Measurements from ENCODE around the gene BEST1.
"Not testable (repeated sequence)": the region's sequence is repeated elsewhere in the genome, so short reads cannot be mapped to it uniquely, and the experiment has no call there.

The BEST1 gene

DNA sequence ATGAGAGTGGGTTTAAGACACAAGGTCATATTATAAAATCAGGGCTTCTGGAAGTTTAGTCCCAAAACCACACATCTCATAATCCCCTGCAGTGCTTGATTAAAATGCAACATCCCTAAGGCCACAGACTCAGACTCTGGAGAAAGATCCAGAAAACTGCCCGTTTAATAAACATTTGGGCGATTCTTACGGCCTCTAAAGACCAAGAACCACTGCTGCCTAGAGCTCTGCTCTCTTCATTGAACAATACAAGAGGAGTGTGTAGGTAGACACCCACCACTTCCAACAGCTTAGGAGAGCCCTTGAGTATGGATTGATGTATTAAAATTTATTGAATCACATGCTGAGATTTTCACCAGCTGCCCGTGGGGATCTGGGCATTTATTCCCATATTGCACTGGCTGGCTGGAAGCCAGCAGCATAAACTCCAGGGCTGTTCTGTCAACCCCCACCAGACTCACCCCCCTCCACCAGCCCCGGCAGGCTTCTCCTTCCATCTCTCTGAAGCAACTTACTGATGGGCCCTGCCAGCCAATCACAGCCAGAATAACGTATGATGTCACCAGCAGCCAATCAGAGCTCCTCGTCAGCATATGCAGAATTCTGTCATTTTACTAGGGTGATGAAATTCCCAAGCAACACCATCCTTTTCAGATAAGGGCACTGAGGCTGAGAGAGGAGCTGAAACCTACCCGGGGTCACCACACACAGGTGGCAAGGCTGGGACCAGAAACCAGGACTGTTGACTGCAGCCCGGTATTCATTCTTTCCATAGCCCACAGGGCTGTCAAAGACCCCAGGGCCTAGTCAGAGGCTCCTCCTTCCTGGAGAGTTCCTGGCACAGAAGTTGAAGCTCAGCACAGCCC, 749 bp upstream of the BEST1 start:
- peak; percentile 66 for DNase-seq

DNA sequence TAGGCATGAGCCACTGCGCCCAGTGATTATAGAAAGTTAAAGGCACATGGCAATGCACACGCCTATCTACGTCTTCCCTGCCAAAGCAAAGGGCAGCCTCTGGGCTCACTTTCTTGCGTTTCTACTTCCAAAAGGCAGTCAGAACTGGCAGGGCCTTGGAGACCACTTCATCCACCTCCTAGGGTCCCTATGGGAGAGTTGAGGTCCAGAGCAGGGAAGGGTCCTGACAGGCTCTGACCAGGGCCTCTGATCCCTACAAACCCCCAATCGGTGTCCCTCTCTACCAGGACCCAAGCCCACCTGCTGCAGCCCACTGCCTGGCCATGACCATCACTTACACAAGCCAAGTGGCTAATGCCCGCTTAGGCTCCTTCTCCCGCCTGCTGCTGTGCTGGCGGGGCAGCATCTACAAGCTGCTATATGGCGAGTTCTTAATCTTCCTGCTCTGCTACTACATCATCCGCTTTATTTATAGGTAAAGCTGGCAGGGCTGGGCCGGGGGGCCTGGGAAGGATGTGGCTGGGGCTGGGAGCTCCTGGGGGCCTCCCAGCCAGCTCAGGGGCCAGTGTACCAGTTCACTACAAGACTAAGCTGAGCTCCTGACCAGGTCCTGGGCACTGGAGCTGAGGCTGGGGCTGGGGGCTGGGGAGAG, 1.5 kb downstream of the BEST1 start:
- DNase-seq: no peak

DNA sequence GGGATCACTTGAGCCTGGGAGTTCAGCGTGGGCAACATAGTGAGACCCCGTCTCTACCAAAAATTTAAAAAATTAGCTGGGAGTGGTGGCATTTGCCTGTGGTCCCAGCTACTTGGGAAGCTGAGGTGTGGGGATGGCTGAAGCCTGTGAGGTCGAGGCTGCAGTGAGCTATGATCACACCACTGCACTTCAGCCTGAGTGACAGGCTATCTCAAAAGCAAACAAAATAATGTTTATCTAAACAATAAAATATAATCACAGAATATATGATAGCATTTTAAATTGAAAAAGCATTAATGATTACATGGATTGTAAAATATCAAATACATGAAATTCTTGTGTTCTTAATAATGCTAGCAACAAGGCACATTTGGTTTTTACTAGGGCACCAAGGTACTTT, 2.7 kb downstream of the BEST1 start:
- DNase-seq: no peak

DNA sequence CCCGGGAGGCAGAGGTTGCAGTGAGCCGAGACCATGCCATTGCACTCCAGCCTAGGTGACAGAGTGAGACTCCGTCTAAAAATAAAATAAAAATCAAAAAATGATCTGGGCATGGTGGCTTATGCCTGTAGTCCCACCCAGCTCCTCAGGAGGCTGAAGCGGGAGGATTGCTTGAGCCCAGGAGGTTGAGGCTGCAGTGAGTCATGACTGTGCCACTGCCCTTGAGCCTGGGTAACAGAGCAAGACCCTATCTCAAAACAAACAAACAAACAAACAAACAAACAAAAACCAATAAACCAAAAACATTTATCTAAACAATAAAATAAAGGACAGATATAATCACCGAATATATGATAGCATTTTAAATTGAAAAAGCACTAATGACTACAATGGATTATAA, 3.5 kb downstream of the BEST1 start:
- not testable (repeated sequence) for DNase-seq

DNA sequence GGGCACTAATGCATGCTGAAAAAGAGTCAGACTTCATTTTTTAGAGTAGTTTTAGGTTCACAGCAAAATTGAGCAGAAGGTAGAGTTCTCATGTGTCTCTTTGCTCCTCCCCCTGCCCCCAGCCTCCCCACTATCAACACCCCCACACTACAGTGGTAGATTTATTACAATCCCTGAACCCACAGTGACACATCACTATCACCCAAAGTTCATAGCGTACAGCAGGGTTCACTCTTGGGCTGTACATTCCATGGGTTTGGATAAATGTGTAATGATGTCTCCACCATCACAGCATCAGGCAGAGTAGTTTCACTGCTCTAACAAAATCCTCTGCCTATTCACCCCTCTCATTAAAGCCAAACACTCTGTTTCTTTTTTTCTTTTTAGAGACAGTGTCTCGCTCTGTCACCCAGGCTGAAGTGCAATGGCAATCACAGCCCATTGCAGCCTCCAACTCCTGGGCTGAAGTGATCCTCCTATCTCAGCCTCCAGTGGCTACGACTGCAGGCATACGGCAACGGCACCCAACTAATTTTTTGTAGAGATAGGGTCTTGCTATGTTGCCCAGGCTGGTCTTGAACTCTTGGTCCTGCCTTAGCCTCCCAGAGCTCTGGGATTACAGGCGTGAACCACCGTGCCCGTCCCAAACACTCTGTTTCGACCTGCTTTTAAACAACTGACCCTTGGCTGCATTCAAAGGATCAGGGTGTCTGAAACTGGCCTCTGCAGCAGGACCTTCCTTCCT, 4.1 kb downstream of the BEST1 start:
- no peak for DNase-seq

DNA sequence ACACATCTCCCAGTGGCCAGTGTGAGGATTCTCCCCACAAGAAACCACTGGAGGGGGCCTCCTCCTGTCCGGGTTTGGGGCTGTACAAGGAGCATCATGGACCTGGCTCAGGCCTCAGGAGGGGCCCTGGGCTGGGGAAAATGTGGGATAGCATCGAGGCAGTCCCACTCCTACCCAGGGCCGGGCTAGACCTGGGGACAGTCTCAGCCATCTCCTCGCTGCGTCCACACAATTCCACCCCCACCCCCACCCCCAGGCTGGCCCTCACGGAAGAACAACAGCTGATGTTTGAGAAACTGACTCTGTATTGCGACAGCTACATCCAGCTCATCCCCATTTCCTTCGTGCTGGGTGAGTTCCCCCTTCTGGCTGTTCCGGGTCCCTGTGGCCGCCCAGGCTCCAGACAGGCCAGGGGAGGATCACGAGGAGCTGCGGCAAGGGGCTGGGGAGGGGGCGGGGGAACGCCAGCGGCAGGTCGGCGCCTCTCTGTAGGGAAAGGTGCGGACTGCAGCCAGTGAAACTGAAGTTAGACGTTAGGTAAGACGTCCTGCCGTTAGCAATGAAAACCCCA, 4.8 kb downstream of the BEST1 start:
- DNase-seq: peak; percentile 28

DNA sequence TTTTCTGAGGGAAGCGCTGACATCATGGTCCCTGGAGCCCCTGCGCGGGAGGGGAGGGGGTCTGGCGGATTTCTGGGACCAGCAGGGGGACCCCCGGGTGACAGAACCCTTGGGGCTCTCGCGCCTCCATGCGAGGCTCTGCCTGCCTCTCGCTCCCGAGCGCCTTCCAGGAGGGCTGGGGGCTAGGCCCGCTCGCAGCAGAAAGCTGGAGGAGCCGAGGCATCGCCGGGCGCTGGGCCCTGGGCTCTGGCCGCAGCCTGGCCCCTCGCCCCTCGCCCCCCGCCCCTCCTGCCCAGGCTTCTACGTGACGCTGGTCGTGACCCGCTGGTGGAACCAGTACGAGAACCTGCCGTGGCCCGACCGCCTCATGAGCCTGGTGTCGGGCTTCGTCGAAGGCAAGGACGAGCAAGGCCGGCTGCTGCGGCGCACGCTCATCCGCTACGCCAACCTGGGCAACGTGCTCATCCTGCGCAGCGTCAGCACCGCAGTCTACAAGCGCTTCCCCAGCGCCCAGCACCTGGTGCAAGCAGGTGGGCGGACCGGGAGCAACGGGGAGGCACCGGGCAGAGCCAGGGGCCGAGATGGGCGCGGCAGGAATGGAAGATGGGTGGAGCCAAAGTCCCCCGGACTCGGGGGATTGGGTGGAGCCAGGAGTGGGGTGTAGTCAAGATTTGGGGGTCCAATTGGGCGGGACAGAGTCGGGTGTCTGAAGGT, 5.4 kb downstream of the BEST1 start:
- DNase-seq: no peak

DNA sequence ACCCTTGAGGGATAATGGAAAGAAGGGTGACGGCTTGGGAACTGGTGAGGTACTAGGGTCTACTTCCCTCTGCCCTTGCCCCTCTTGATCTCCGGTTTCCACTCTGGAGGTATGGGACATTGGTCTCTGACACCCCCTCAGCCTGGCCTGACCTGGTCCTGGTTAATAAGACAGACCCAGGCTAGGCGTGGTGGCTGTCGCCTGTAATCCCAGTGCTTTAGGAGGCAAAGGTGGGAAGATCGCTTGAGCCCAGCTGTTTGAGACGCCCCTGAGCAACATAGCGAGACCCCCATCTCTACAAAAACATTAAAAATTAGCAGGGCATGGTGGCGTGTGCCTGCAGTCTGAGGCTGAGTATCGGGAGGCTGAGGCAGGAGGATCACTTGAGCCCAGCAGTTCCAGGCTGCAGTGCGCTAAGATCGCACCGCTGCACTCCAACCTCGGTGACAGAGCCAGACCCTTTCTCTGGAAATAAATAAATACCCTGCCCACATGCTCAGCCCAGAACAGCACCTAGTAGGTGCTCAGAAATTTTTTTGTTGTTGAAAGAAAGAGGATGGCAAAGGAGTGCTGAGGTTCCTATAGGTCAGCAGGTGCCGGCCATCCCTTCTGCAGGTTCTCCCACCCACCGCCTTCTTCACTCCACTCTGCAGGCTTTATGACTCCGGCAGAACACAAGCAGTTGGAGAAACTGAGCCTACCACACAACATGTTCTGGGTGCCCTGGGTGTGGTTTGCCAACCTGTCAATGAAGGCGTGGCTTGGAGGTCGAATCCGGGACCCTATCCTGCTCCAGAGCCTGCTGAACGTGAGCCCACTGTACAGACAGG, 6.3 kb downstream of the BEST1 start:
- no peak for DNase-seq

DNA sequence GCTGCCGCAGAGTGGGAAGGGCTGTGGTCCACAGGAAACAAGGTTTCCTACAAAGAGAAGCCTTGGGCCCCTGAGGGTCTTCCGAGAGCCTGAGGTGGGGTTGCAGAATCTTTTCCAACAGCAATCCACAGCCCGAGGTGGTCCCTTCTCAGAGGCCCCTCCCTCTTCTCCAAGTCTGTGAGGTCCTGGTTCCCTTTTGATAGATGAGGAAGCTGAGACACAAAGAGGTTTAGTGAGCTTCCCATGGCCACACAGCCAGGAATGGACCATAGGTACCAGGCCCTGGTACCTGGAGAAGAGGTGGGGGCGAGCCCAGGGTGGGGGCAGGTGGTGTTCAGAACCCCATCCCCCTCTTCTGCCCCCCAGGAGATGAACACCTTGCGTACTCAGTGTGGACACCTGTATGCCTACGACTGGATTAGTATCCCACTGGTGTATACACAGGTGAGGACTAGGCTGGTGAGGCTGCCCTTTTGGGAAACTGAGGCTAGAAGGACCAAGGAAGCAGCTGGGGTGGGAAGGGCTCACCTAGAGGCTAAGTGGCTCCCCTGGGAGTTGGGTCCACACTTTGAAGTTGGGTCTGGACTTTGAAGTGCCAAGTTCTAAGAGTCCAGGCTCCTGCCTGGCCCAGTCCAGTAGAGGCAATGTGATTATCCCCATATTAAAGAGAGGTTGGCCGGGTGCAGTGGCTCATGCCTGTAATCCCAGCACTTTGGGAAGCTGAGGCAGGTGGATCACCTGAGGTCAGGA, 7.0 kb downstream of the BEST1 start:
- no peak for DNase-seq

DNA sequence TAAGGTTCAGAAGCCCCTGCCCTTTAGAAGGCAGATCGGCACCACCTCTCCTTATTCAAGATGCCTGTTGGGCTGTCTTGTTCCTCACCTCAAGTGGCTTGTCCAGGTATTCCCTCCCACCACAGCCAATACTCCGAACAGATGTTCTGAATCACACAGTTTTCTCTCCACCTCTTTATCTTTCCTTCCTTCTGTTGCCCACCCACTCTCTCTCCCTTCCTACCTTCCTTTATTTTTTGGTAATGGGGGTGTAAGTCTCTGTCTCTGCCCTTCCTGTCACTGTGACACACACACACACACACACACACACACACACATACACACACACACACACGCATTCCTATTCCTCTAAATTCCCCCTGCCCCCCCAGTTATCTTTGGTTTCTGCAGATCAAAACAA, 8.4 kb downstream of the BEST1 start:
- no peak for DNase-seq

DNA sequence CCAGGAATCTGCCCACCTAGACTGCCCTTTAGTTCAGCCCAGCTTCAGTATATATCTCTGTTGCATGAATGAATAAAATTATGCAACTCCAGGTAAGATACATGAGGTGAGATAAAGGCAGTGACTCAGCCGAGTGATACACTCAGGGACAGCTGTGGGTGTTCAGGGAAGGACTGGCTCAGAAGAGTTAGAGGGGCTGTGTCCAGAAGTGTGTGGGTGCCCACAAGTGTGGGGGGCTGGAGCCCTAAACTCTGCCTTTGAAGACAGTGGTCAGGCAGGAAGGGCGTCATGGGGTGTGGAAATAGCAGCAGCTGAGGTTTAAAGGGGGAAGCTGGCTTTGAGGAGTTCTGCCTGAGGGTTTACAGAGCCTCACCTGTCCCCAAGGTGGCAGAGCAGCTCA, 9.0 kb downstream of the BEST1 start:
- no peak for DNase-seq

DNA sequence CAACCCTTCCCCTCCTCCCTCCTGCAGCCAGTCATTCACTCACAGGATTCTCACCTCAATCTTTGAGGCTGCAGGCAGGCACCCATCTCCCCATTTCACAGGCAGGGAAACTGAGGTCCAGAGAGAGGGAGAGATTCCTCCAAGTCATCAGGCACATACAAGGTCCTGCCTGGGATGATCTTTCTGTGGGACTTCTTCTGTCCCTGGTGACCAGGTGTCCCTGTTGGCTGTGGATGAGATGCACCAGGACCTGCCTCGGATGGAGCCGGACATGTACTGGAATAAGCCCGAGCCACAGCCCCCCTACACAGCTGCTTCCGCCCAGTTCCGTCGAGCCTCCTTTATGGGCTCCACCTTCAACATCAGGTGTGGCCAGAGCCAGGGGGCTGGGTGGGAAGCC, 9.5 kb downstream of the BEST1 start:
- DNase-seq: no peak

DNA sequence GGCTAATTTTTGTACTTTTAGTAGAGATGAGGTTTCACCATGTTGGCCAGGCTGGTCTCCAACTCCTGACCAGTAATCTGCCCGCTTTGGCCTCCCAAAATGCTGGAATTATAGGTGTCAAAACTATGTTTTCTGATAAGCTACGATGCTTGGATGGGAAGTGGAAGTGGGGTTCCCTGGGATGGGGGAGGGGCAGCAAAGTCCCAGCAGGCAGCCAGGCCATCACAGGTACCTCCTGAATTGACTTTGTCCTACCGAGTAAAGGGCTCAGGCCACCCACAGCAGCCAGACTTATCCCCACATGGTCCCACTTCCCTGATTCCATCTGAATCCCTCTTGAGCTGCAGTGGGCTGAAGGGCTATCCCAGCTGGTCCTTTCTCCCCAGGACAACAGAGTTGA, 10.4 kb downstream of the BEST1 start:
- no peak for DNase-seq

DNA sequence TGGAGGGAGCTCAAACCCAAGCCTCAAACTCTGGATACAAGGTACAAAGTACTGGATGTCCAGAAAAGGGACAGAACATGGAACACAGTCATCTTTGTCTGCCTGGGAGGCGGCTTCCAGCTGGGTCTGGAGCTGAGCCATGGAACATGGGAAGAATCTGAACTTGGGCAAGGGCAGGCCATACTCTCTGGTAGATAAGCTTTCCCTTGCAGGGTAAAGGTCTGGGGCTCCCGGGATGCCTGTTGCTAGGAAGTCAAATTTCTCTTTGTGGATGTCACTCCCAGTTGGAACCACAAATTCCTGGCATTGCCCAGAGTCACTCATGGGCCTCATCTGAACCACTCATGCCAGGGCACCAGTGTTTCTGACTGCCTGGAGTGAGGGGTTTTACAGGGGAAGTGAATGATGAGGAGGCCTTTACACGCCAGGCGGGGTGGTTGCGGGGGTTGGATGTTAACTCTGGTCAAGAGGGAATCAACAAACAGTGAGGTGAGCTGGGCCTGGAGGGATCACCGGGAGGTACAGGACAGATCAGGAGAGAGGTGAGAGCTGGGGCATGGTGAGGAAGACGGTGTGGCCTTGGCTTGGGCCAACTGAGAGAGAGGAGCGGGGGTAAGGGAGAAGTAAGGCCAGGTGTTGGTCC, 11.5 kb downstream of the BEST1 start:
- no peak for DNase-seq

DNA sequence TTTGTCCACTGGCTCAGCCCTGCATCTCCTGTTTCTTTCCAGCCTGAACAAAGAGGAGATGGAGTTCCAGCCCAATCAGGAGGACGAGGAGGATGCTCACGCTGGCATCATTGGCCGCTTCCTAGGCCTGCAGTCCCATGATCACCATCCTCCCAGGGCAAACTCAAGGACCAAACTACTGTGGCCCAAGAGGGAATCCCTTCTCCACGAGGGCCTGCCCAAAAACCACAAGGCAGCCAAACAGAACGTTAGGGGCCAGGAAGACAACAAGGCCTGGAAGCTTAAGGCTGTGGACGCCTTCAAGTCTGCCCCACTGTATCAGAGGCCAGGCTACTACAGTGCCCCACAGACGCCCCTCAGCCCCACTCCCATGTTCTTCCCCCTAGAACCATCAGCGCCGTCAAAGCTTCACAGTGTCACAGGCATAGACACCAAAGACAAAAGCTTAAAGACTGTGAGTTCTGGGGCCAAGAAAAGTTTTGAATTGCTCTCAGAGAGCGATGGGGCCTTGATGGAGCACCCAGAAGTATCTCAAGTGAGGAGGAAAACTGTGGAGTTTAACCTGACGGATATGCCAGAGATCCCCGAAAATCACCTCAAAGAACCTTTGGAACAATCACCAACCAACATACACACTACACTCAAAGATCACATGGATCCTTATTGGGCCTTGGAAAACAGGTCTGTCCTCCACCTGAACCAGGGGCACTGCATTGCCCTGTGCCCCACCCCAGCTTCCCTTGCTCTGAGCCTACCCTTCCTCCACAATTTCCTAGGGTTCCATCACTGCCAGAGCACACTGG, 12.3 kb downstream of the BEST1 start:
- no peak for DNase-seq

DNA sequence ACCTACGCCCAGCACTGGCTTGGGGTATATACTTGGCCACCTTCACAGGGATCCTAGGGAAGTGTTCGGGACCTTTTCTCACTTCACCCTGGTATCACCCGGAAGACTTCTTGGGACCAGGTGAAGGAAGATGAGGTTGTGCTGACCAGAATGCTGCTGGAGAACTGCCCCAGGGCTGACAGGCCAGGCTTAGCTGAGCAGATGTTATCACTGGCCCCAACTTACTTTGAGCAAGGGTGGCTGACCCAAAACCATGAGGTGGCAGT, 12.8 kb downstream of the BEST1 start:
- no peak for DNase-seq

DNA sequence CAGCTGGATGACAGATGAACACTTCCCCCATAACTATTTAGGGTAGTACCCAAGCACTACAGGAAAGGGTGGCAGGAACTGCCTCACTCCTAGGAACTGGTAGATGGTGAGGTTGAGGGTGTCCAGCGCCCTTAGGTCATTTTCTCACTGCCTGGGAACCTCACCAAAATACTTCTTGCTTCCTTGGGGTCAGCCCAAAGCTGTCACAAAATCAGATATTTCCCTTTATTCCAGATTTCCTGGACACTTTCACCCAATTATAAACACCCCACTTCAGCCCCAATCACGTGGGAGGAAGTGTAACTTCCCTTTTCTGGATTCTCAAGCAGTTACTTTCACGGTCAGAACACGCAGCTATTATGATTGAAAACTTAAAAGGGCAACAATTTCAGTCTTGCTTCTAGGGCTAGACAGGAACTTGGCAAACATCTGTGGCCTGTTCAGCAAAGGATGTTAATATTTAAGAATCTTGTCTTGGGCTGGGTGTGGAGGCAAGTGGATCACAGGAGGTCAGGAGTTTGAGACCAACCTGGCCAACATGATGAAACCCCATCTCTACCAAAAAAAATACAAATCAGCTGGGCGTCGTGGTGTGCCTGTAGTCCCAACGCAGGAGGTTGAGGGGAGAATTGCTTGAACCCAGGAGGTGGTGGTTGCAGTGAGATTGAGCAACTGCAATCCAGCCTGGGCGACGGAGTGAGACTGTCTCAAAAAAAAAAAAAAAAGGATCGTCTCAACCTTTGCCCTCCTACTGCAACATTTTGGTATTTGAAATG, 13.3 kb downstream of the BEST1 start:
- DNase-seq: no peak

DNA sequence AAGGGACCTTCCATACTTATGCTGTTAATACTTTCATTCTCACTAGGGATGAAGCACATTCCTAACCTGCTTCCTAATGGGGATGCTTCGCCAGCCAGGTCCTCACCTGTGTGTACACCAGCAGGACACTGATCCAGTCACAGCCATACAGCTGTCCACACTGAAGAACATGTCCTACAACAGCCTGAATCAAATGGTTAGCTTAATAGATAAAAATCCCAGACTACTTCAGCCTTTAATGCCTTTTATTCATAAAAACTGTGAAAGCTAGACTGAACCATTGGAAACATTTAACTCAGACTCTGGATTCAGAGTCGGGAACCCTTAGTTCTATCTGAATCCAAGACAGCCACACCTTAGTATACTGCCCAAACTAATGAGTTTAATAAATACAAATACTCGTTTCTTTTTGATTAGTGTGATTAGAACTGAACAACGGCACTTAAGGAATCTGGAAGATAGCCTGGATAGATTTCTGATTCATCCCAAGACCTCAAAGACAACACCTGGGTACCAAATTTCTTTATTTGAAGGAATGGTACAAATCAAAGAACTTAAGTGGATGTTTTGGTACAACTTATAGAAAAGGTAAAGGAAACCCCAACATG, 14.0 kb downstream of the BEST1 start:
- no peak for DNase-seq
